ENCODE data around the gene SLC35F4. TPM values are rescaled to one million over a fixed set of nuclear protein-coding genes. Genes with fewer than 3 reads are reported as not detected.

SLC35F4 gene
- total RNA-seq, 2 experiments from 2014 or later: not detected

GRCh38 chr14:57632649-57633048, 233.2 kb downstream of the SLC35F4 start:
- Mint-ChIP-seq H3K27ac (no peak overlapping the region), H3K4me1 (ENCODE audit: low read depth) (no peaks in the 10 kb centered on the region), H3K36me3 (ENCODE audit: low read depth) (no peaks in the 10 kb centered on the region), H3K9me3 (no peaks in the 10 kb centered on the region), H3K4me3 (no peak overlapping the region), H3K27me3 (ENCODE audit: low read depth) (peaks cover 3% of the 10 kb centered on the region)
- DNase-seq: no peak
- intact Hi-C loops (cut with micrococcal nuclease): no loop called here
- CTCF ChIA-PET: no interaction called here

GRCh38 chr14:57617510-57617909, 248.4 kb downstream of the SLC35F4 start:
- Mint-ChIP-seq H3K27me3 (ENCODE audit: low read depth) (no peaks in the 10 kb centered on the region), H3K36me3 (ENCODE audit: low read depth) (no peaks in the 10 kb centered on the region), H3K4me1 (ENCODE audit: low read depth) (no peaks in the 10 kb centered on the region), H3K27ac (no peak overlapping the region), H3K4me3 (no peak overlapping the region), H3K9me3 (peaks cover 10% of the 10 kb centered on the region)
- intact Hi-C loops (cut with micrococcal nuclease): no loop called here
- CTCF ChIA-PET: interaction anchor here (0.7 kb wide), 1 partner anchor 14 kb away, joined by 3 read pairs; no protein-coding TSS in a partner anchor
- no peak for DNase-seq

- CTCF ChIA-PET: no interaction called here
- DNase-seq: no peak
- Mint-ChIP-seq H3K36me3 (ENCODE audit: low read depth) (no peaks in the 10 kb centered on the region), H3K27me3 (ENCODE audit: low read depth) (no peaks in the 10 kb centered on the region), H3K4me3 (no peak overlapping the region), H3K9me3 (peaks cover 4% of the 10 kb centered on the region), H3K4me1 (ENCODE audit: low read depth) (no peaks in the 10 kb centered on the region), H3K27ac (no peak overlapping the region)
- intact Hi-C loops (cut with micrococcal nuclease): no loop called here
Observed at GRCh38 chr14:57612946-57613345, 252.9 kb downstream of the SLC35F4 start.

- intact Hi-C loops (cut with micrococcal nuclease): no loop called here
- H3K4me1 Mint-ChIP-seq (ENCODE audit: low read depth): no peaks in the 10 kb centered on the region
- DNase-seq: no peak
- no peaks in the 10 kb centered on the region for H3K27me3 Mint-ChIP-seq (ENCODE audit: low read depth)
- H3K27ac Mint-ChIP-seq: no peak overlapping the region
- CTCF ChIA-PET: no interaction called here
- peaks cover 5% of the 10 kb centered on the region for H3K9me3 Mint-ChIP-seq
- no peaks in the 10 kb centered on the region for H3K36me3 Mint-ChIP-seq (ENCODE audit: low read depth)
- no peak overlapping the region for H3K4me3 Mint-ChIP-seq
Observed at GRCh38 chr14:57611555-57612075, 254.3 kb downstream of the SLC35F4 start.

- CTCF ChIA-PET: no interaction called here
- H3K36me3 Mint-ChIP-seq (ENCODE audit: low read depth): no peaks in the 10 kb centered on the region
- no peaks in the 10 kb centered on the region for H3K27me3 Mint-ChIP-seq (ENCODE audit: low read depth)
- intact Hi-C loops (cut with micrococcal nuclease): no loop called here
- no peak overlapping the region for H3K27ac Mint-ChIP-seq
- DNase-seq: no peak
- no peak overlapping the region for H3K4me3 Mint-ChIP-seq
- H3K9me3 Mint-ChIP-seq: peaks cover 7% of the 10 kb centered on the region
- H3K4me1 Mint-ChIP-seq (ENCODE audit: low read depth): no peaks in the 10 kb centered on the region
Observed at GRCh38 chr14:57610631-57611030, 255.3 kb downstream of the SLC35F4 start.

- Mint-ChIP-seq H3K36me3 (ENCODE audit: low read depth) (no peaks in the 10 kb centered on the region), H3K27ac (no peak overlapping the region), H3K4me3 (no peak overlapping the region), H3K27me3 (ENCODE audit: low read depth) (no peaks in the 10 kb centered on the region), H3K9me3 (peaks cover 9% of the 10 kb centered on the region), H3K4me1 (ENCODE audit: low read depth) (no peaks in the 10 kb centered on the region)
- no peak for DNase-seq
- CTCF ChIA-PET: no interaction called here
- intact Hi-C loops (cut with micrococcal nuclease): no loop called here
Observed at GRCh38 chr14:57609192-57610075, 256.5 kb downstream of the SLC35F4 start.

- no peak for DNase-seq
- Mint-ChIP-seq H3K27me3 (ENCODE audit: low read depth) (no peaks in the 10 kb centered on the region), H3K4me1 (ENCODE audit: low read depth) (no peaks in the 10 kb centered on the region), H3K4me3 (no peak overlapping the region), H3K36me3 (ENCODE audit: low read depth) (no peaks in the 10 kb centered on the region), H3K9me3 (peaks cover 9% of the 10 kb centered on the region), H3K27ac (no peak overlapping the region)
- intact Hi-C loops (cut with micrococcal nuclease): no loop called here
- CTCF ChIA-PET: no interaction called here
Observed at GRCh38 chr14:57607086-57607485, 258.8 kb downstream of the SLC35F4 start.

GRCh38 chr14:57583396-57583795, 282.5 kb downstream of the SLC35F4 start:
- CTCF ChIA-PET: no interaction called here
- DNase-seq: no peak
- H3K36me3 Mint-ChIP-seq (ENCODE audit: low read depth): peaks cover 1% of the 10 kb centered on the region
- no peaks in the 10 kb centered on the region for H3K4me1 Mint-ChIP-seq (ENCODE audit: low read depth)
- peaks cover 4% of the 10 kb centered on the region for H3K9me3 Mint-ChIP-seq
- H3K4me3 Mint-ChIP-seq: no peak overlapping the region
- intact Hi-C loops (cut with micrococcal nuclease): no loop called here
- no peaks in the 10 kb centered on the region for H3K27me3 Mint-ChIP-seq (ENCODE audit: low read depth)
- H3K27ac Mint-ChIP-seq: no peak overlapping the region

GRCh38 chr14:57582746-57583145, 283.1 kb downstream of the SLC35F4 start:
- intact Hi-C loops (cut with micrococcal nuclease): no loop called here
- DNase-seq: no peak
- H3K27ac Mint-ChIP-seq: no peak overlapping the region
- CTCF ChIA-PET: interaction anchor here (0.7 kb wide), 1 partner anchor 489 kb away, joined by 3 read pairs; no protein-coding TSS in a partner anchor
- H3K36me3 Mint-ChIP-seq (ENCODE audit: low read depth): peaks cover 1% of the 10 kb centered on the region
- H3K4me3 Mint-ChIP-seq: no peak overlapping the region
- no peaks in the 10 kb centered on the region for H3K27me3 Mint-ChIP-seq (ENCODE audit: low read depth)
- H3K4me1 Mint-ChIP-seq (ENCODE audit: low read depth): no peaks in the 10 kb centered on the region
- peaks cover 4% of the 10 kb centered on the region for H3K9me3 Mint-ChIP-seq

- Mint-ChIP-seq H3K27ac (no peak overlapping the region), H3K27me3 (ENCODE audit: low read depth) (no peaks in the 10 kb centered on the region), H3K36me3 (ENCODE audit: low read depth) (no peaks in the 10 kb centered on the region), H3K4me3 (no peak overlapping the region), H3K4me1 (ENCODE audit: low read depth) (no peaks in the 10 kb centered on the region), H3K9me3 (no peaks in the 10 kb centered on the region)
- intact Hi-C loops (cut with micrococcal nuclease): no loop called here
- CTCF ChIA-PET: no interaction called here
- no peak for DNase-seq
Observed at GRCh38 chr14:57578801-57579200, 287.1 kb downstream of the SLC35F4 start.

- CTCF ChIA-PET: no interaction called here
- intact Hi-C loops (cut with micrococcal nuclease): no loop called here
Observed at GRCh38 chr14:57576498-57576897, 289.4 kb downstream of the SLC35F4 start.

GRCh38 chr14:57575482-57575881, 290.4 kb downstream of the SLC35F4 start:
- intact Hi-C loops (cut with micrococcal nuclease): no loop called here
- no peak for DNase-seq
- Mint-ChIP-seq H3K27me3 (ENCODE audit: low read depth) (no peaks in the 10 kb centered on the region), H3K36me3 (ENCODE audit: low read depth) (no peaks in the 10 kb centered on the region), H3K27ac (no peak overlapping the region), H3K4me3 (no peak overlapping the region), H3K9me3 (no peaks in the 10 kb centered on the region), H3K4me1 (ENCODE audit: low read depth) (no peaks in the 10 kb centered on the region)
- CTCF ChIA-PET: no interaction called here

More at GRCh38 chr14:57576498-57576897, 289.4 kb downstream of the SLC35F4 start:
- no peaks in the 10 kb centered on the region for H3K27me3 Mint-ChIP-seq (ENCODE audit: low read depth)
- no peak for DNase-seq
- no peak overlapping the region for H3K27ac Mint-ChIP-seq
- no peaks in the 10 kb centered on the region for H3K9me3 Mint-ChIP-seq
- H3K4me1 Mint-ChIP-seq (ENCODE audit: low read depth): no peaks in the 10 kb centered on the region
- no peak overlapping the region for H3K4me3 Mint-ChIP-seq
- no peaks in the 10 kb centered on the region for H3K36me3 Mint-ChIP-seq (ENCODE audit: low read depth)

GRCh38 chr14:57574617-57575288, 291.1 kb downstream of the SLC35F4 start:
- H3K36me3 Mint-ChIP-seq (ENCODE audit: low read depth): no peaks in the 10 kb centered on the region
- DNase-seq: no peak
- H3K4me3 Mint-ChIP-seq: no peak overlapping the region
- CTCF ChIA-PET: no interaction called here
- no peaks in the 10 kb centered on the region for H3K27me3 Mint-ChIP-seq (ENCODE audit: low read depth)
- no peak overlapping the region for H3K27ac Mint-ChIP-seq
- H3K9me3 Mint-ChIP-seq: no peaks in the 10 kb centered on the region
- intact Hi-C loops (cut with micrococcal nuclease): no loop called here
- no peaks in the 10 kb centered on the region for H3K4me1 Mint-ChIP-seq (ENCODE audit: low read depth)
